Ishikawa (cell line): ENCODE measurements around the gene ANAPC16.
A peak's percentile ranks its signal among the peaks of the same experiment; 100 is the strongest.

Experiments
- CEBPB ChIP-seq: IDR thresholded peaks from 2 replicates; pipeline ENCODE4 v1.6.1; 2012
- CREB1 ChIP-seq: IDR thresholded peaks from 2 replicates; pipeline ENCODE4 v1.6.1; 2012; ENCODE audit warnings: low read depth
- EGR1 ChIP-seq: IDR thresholded peaks from 2 replicates; pipeline ENCODE4 v1.6.1; 2012
- EP300 ChIP-seq: IDR thresholded peaks from 2 replicates; pipeline ENCODE4 v1.6.1; 2012; ENCODE audit warnings: borderline replicate concordance
- FOXM1 ChIP-seq: IDR thresholded peaks from 2 replicates; pipeline ENCODE4 v1.6.1; 2012; ENCODE audit warnings: low read depth, borderline replicate concordance
- NFIC ChIP-seq: IDR thresholded peaks from 2 replicates; pipeline ENCODE4 v1.6.1; 2012
- RAD21 ChIP-seq: IDR thresholded peaks from 2 replicates; pipeline ENCODE4 v1.6.1; 2012; ENCODE audit warnings: low read depth
- TAF1 ChIP-seq: IDR thresholded peaks from 2 replicates; pipeline ENCODE4 v1.6.1; 2012; ENCODE audit warnings: low read depth, mild to moderate bottlenecking
- TCF12 ChIP-seq: IDR thresholded peaks from 2 replicates; pipeline ENCODE4 v1.6.1; 2012; ENCODE audit warnings: low read depth
- TEAD4 ChIP-seq: IDR thresholded peaks from 2 replicates; pipeline ENCODE4 v1.6.1; 2012
- YY1 ChIP-seq: IDR thresholded peaks from 2 replicates; pipeline ENCODE4 v1.6.1; 2012; ENCODE audit warnings: low read depth
- ZBTB7A ChIP-seq: IDR thresholded peaks from 2 replicates; pipeline ENCODE4 v1.6.1; 2012; ENCODE audit warnings: low read depth
- TF ChIP-seq, protein P1 (sequence below): IDR thresholded peaks from 2 replicates; pipeline ENCODE4 v1.6.1; 2012
- TF ChIP-seq, protein P2 (sequence below): IDR thresholded peaks from 2 replicates; pipeline ENCODE4 v1.6.1; 2012; ENCODE audit warnings: low read depth, mild to moderate bottlenecking
- TF ChIP-seq, protein P3 (sequence below): IDR thresholded peaks from 2 replicates; pipeline ENCODE4 v1.6.1; 2012

ANAPC16 gene

DNA sequence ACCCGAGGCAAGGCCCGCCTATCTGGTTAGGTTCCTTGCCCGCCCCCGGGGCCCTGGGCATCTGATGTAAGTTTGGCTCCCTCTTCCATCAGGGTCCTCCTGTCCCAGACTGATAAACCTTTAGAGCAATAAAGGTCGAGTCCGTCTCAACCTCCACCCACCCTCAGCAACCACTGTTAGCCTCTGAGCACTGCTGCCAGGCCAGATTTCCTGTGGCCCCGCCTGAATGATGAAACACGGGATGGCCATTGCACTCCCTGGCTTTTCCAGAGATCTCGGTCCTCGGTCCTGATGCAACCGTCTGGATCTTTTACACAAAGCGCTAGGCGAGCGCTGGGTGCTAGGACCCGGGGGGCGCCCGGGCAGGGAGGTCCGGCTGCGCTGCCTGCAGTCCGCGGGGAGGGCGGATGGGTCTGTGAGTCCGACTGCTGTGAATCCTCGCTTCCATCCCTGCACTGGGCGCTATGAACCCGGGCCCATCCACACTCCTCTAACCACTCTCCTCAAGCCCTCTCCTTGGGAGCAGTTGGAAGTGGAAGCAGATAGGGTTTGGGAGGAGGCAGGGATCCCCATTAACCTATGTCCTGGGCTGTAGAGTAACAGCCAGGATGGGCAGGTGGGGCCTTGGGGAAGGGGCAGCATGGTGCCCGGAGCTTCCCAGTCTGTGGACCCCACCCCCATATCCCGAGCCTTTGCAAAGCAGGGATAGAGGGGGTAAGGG, 57.0 kb downstream of the ANAPC16 start:
- TF ChIP-seq FOXM1: no peak; the same call in 1 of the 2 replicates
- no peak; the same call in 1 of the 2 replicates for TF ChIP-seq TAF1
- TF ChIP-seq NFIC: peak; percentile 57; the same call in 1 of the 2 replicates
- no peak for TF ChIP-seq ZBTB7A
- TF ChIP-seq, protein P1, sequence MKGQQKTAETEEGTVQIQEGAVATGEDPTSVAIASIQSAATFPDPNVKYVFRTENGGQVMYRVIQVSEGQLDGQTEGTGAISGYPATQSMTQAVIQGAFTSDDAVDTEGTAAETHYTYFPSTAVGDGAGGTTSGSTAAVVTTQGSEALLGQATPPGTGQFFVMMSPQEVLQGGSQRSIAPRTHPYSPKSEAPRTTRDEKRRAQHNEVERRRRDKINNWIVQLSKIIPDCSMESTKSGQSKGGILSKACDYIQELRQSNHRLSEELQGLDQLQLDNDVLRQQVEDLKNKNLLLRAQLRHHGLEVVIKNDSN: peak; percentile 18; the same call in 1 of the 2 replicates
- TF ChIP-seq, protein P2, sequence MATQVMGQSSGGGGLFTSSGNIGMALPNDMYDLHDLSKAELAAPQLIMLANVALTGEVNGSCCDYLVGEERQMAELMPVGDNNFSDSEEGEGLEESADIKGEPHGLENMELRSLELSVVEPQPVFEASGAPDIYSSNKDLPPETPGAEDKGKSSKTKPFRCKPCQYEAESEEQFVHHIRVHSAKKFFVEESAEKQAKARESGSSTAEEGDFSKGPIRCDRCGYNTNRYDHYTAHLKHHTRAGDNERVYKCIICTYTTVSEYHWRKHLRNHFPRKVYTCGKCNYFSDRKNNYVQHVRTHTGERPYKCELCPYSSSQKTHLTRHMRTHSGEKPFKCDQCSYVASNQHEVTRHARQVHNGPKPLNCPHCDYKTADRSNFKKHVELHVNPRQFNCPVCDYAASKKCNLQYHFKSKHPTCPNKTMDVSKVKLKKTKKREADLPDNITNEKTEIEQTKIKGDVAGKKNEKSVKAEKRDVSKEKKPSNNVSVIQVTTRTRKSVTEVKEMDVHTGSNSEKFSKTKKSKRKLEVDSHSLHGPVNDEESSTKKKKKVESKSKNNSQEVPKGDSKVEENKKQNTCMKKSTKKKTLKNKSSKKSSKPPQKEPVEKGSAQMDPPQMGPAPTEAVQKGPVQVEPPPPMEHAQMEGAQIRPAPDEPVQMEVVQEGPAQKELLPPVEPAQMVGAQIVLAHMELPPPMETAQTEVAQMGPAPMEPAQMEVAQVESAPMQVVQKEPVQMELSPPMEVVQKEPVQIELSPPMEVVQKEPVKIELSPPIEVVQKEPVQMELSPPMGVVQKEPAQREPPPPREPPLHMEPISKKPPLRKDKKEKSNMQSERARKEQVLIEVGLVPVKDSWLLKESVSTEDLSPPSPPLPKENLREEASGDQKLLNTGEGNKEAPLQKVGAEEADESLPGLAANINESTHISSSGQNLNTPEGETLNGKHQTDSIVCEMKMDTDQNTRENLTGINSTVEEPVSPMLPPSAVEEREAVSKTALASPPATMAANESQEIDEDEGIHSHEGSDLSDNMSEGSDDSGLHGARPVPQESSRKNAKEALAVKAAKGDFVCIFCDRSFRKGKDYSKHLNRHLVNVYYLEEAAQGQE: no peak
- TF ChIP-seq EP300: peak; percentile 71
- TF ChIP-seq CREB1: no peak
- peak; percentile 41; the same call in 1 of the 2 replicates for TF ChIP-seq EGR1
- peak; percentile 92 for TF ChIP-seq CEBPB
- TF ChIP-seq TCF12: peak; percentile 45; the same call in 1 of the 2 replicates
- TF ChIP-seq YY1: peak; percentile 44
- TF ChIP-seq TEAD4: no peak
- TF ChIP-seq, protein P3, sequence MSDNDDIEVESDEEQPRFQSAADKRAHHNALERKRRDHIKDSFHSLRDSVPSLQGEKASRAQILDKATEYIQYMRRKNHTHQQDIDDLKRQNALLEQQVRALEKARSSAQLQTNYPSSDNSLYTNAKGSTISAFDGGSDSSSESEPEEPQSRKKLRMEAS: peak; percentile 80
- peak; percentile 32 for TF ChIP-seq RAD21

DNA sequence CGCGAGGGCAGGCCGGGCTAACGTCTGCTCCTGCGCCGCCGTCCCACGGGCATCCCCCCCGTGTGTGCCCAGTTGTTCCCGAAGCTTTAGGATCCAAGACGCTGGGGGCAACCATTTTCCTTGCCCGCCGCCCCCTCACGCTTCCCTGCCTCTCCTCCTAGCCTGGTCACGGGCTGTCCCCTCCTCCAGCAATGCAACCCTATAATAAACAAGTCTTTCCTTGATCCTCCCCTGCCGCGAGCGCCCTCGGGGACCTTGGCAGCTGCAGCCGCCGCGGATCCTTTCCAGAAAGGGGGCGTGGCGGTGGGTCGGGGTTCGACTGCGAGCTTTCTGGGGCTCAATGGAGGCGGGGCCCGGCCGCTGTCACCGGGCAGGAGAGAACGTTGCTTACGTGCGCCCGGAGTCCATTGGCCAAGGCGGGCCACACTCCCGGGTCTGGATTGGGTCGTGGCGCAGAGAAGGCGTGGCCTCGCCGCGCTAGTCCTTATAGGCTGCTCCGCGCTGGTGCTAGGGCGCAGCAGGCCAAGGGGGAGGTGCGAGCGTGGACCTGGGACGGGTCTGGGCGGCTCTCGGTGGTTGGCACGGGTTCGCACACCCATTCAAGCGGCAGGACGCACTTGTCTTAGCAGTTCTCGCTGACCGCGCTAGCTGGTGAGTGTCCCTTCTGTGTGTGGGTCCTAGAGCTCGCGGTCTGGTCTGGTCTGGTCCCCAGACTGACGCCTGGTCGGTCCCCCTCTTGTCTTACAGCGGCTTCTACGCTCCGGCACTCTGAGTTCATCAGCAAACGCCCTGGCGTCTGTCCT, 57.8 kb downstream of the ANAPC16 start, which contains the start of gene DDIT4:
Gene DDIT4, plus strand, starts transcription at position 515 of the 803 bp plus-strand sequence. CDS start 293 bp downstream, outside the sequence.
- TF ChIP-seq NFIC (peak; percentile 99), ZBTB7A (peak; percentile 94), TEAD4 (peak; percentile 78; the same call in 1 of the 2 replicates), EP300 (peak; percentile 97), RAD21 (peak; percentile 30; the same call in 1 of the 2 replicates), EGR1 (peak; percentile 85), TCF12 (peak; percentile 98), TAF1 (peak; percentile 78), FOXM1 (peak; percentile 88), CREB1 (no peak), YY1 (peak; percentile 74; the same call in 1 of the 2 replicates), CEBPB (peak; percentile 61; the same call in 1 of the 2 replicates)
- TF ChIP-seq, protein P1: peak; percentile 59
- TF ChIP-seq, protein P3: peak; percentile 65
- TF ChIP-seq, protein P2: no peak

DNA sequence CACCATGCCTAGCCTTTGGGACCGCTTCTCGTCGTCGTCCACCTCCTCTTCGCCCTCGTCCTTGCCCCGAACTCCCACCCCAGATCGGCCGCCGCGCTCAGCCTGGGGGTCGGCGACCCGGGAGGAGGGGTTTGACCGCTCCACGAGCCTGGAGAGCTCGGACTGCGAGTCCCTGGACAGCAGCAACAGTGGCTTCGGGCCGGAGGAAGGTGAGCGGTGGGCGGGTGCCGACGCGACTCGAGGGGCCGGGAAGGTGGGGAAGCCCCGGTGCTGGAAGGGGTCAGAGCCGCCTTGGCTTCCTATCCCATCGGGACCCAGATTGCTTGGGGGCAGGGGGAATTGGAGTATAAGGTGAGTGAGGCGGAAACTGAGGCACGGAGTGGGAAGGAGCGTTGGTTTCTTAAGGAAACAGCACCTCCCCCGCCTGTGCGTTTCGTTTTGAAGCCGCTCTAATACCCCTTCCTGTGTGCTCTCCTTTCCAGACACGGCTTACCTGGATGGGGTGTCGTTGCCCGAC, 58.5 kb downstream of the ANAPC16 start:
- TF ChIP-seq RAD21 (no peak), ZBTB7A (no peak), YY1 (0 out of 2 replicates have a peak, but pooled peaks have one; percentile 2), NFIC (peak; percentile 3; the same call in 1 of the 2 replicates), TEAD4 (no peak), FOXM1 (no peak)
- TF ChIP-seq, protein P3: no peak
- TF ChIP-seq, protein P1: no peak
